Loucy (cell line): ENCODE measurements around the gene OR2A2.

ENCODE experiments used
- H2AFZ ChIP-seq: fragments of 200-600 bp; sonication (generic); 2 replicates; pipeline ENCODE4 v1.6.0; 2016; ENCODE audit warnings: antibody characterized with exemption, mild to moderate bottlenecking, low read length, moderate library complexity
- H3F3A ChIP-seq: fragments of 200-600 bp; 2 replicates; pipeline ENCODE4 v1.6.0; 2016; ENCODE audit warnings: antibody characterized with exemption, low read depth, mild to moderate bottlenecking
- H3K27me3 ChIP-seq: fragments of 200-600 bp; sonication (generic); 2 replicates; pipeline ENCODE4 v1.6.1; 2014; ENCODE audit warnings: low read length, mild to moderate bottlenecking; ENCODE audit not compliant: insufficient read depth, poor library complexity, severe bottlenecking
- H3K36me3 ChIP-seq: fragments of 200-600 bp; sonication (generic); 2 replicates; pipeline ENCODE4 v1.6.1; 2016; ENCODE audit warnings: low read length; ENCODE audit not compliant: insufficient read depth
- H3K4me1 ChIP-seq: fragments of 200-600 bp; sonication (generic); 2 replicates; pipeline ENCODE4 v1.5.1; 2014; ENCODE audit warnings: low read length, mild to moderate bottlenecking; ENCODE audit not compliant: insufficient read depth, poor library complexity, severe bottlenecking
- H3K4me2 ChIP-seq: fragments of 200-600 bp; sonication (generic); 2 replicates; pipeline ENCODE4 v1.6.0; 2014; ENCODE audit warnings: antibody characterized with exemption, low read length, low read depth, mild to moderate bottlenecking; ENCODE audit not compliant: poor library complexity, severe bottlenecking
- H3K4me3 ChIP-seq: fragments of 200-600 bp; sonication (generic); 2 replicates; pipeline ENCODE4 v1.5.1; 2014; ENCODE audit warnings: low read length, mild to moderate bottlenecking, mixed read lengths; ENCODE audit not compliant: poor library complexity, severe bottlenecking
- H3K79me2 ChIP-seq: fragments of 200-600 bp; sonication (generic); 2 replicates; pipeline ENCODE4 v1.6.1; 2014; ENCODE audit warnings: low read length; ENCODE audit not compliant: insufficient read depth
- H3K9ac ChIP-seq: fragments of 200-600 bp; sonication (generic); 2 replicates; pipeline ENCODE4 v1.6.0; 2014; ENCODE audit warnings: mild to moderate bottlenecking, low read depth, low read length, moderate library complexity; ENCODE audit not compliant: poor library complexity, severe bottlenecking
- H3K9me2 ChIP-seq: fragments of 200-600 bp; sonication (generic); replicated peaks from 2 replicates; pipeline ENCODE4 v1.6.1; 2016; ENCODE audit warnings: low read depth, low read length, mixed read lengths
- H3K9me3 ChIP-seq: fragments of 200-600 bp; sonication (generic); 2 replicates; pipeline ENCODE4 v1.6.1; 2014; ENCODE audit warnings: mild to moderate bottlenecking, antibody characterized with exemption, low read length, low read depth; ENCODE audit not compliant: insufficient read depth
- H4K20me1 ChIP-seq: fragments of 200-600 bp; sonication (generic); 2 replicates; pipeline ENCODE4 v1.6.0; 2014; ENCODE audit warnings: antibody characterized with exemption, low read length, mild to moderate bottlenecking; ENCODE audit not compliant: insufficient read depth, poor library complexity, severe bottlenecking
- EZH2phosphoT487 ChIP-seq: fragments of 200-600 bp; IDR thresholded peaks from 2 replicates; pipeline ENCODE4 v1.6.1; 2018; ENCODE audit warnings: antibody characterized with exemption, mild to moderate bottlenecking, moderate library complexity, borderline replicate concordance
- TF ChIP-seq, protein P1 (sequence below): fragments of 200-600 bp; sonication (generic); conservative IDR thresholded peaks from 2 replicates; pipeline ENCODE4 v1.5.1; 2014; ENCODE audit warnings: mild to moderate bottlenecking, antibody characterized with exemption, low read length

OR2A2 gene

DNA sequence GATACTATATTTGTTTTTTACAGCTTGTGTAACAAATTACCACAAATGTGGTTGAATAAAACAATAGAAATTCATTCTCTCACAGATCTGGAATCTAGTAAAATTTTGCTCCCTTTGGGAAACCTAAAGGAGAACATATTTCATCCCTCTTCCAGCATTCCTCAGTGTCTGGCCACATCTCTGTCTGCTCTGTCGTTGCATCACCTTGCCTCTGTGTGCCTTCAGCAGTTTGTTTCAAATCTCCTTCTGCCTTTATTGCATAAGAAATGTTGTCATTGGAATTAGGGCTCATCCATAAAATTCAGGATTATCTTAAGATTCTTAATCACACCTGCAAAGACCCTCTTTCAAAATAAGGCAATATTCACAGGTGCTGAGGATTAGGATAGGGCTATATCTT is 28.1 kb downstream of the OR2A2 start:
- no peaks in the 10 kb centered on the region for H3K36me3 ChIP-seq
- no peaks in the 10 kb centered on the region for H3K9me2 ChIP-seq
- H4K20me1 ChIP-seq, result no peaks in the 10 kb centered on the region
- H3K4me3 ChIP-seq, result no peak overlapping the region
- no peak overlapping the region for H2AFZ ChIP-seq
- H3K79me2 ChIP-seq, result no peaks in the 10 kb centered on the region
- no peaks in the 10 kb centered on the region for H3K4me1 ChIP-seq
- no peaks in the 10 kb centered on the region for H3K9me3 ChIP-seq
- no peaks in the 10 kb centered on the region for H3K27me3 ChIP-seq
- H3K9ac ChIP-seq, result no peak overlapping the region
- TF ChIP-seq EZH2phosphoT487, result no peak
- TF ChIP-seq, protein P1, sequence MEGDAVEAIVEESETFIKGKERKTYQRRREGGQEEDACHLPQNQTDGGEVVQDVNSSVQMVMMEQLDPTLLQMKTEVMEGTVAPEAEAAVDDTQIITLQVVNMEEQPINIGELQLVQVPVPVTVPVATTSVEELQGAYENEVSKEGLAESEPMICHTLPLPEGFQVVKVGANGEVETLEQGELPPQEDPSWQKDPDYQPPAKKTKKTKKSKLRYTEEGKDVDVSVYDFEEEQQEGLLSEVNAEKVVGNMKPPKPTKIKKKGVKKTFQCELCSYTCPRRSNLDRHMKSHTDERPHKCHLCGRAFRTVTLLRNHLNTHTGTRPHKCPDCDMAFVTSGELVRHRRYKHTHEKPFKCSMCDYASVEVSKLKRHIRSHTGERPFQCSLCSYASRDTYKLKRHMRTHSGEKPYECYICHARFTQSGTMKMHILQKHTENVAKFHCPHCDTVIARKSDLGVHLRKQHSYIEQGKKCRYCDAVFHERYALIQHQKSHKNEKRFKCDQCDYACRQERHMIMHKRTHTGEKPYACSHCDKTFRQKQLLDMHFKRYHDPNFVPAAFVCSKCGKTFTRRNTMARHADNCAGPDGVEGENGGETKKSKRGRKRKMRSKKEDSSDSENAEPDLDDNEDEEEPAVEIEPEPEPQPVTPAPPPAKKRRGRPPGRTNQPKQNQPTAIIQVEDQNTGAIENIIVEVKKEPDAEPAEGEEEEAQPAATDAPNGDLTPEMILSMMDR, result no peak
- no peaks in the 10 kb centered on the region for H3F3A ChIP-seq
- H3K4me2 ChIP-seq, result no peak overlapping the region

DNA sequence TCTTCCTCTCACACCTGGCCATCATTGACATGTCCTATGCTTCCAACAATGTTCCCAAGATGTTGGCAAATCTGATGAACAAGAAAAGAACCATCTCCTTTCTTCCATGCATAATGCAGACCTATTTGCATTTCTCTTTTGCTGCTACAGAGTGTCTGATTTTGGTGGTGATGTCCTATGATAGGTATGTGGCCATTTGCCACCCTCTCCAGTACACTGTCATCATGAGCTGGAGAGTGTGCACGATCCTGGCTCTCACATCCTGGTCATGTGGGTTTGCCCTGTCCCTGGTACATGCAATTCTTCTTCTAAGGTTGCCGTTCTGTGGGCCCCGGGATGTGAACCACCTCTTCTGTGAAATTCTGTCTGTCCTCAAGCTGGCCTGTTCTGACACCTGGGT is 32.8 kb downstream of the OR2A2 start:
- no peak overlapping the region for H3K9ac ChIP-seq
- H3K9me3 ChIP-seq, result no peaks in the 10 kb centered on the region
- no peaks in the 10 kb centered on the region for H3K9me2 ChIP-seq
- H3K27me3 ChIP-seq, result no peaks in the 10 kb centered on the region
- no peaks in the 10 kb centered on the region for H4K20me1 ChIP-seq
- H3K36me3 ChIP-seq, result no peaks in the 10 kb centered on the region
- H3K4me2 ChIP-seq, result no peak overlapping the region
- TF ChIP-seq, protein P1, result no peak
- no peak for TF ChIP-seq EZH2phosphoT487
- no peak overlapping the region for H2AFZ ChIP-seq
- H3F3A ChIP-seq, result no peaks in the 10 kb centered on the region
- H3K4me1 ChIP-seq, result no peaks in the 10 kb centered on the region
- no peak overlapping the region for H3K4me3 ChIP-seq
- H3K79me2 ChIP-seq, result no peaks in the 10 kb centered on the region

DNA sequence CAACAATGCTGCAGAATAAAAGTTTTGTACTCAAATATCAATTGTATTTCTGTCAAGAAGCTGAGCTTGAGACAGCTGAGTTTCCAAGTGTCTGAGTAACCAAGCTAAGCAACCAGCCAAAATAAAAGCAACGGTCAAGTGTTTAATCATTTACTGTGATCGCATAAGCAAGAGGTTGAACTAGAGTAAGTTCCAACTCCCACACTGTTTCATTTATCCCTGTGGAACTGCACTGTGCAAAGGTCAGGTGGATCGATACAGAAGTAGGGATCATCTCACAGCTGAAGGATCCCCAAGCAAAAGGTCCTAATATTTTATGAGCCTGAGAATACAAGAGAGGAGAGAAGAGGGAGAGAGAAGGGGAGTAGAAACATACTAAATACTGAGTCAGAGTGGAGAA is 35.0 kb downstream of the OR2A2 start:
- H4K20me1 ChIP-seq, result no peaks in the 10 kb centered on the region
- H3K9me2 ChIP-seq, result no peaks in the 10 kb centered on the region
- H3K4me3 ChIP-seq, result no peak overlapping the region
- no peaks in the 10 kb centered on the region for H3F3A ChIP-seq
- no peak overlapping the region for H3K9ac ChIP-seq
- H3K36me3 ChIP-seq, result no peaks in the 10 kb centered on the region
- no peaks in the 10 kb centered on the region for H3K9me3 ChIP-seq
- TF ChIP-seq, protein P1, result no peak
- no peak for TF ChIP-seq EZH2phosphoT487
- no peaks in the 10 kb centered on the region for H3K79me2 ChIP-seq
- no peak overlapping the region for H3K4me2 ChIP-seq
- no peak overlapping the region for H2AFZ ChIP-seq
- H3K4me1 ChIP-seq, result no peaks in the 10 kb centered on the region
- H3K27me3 ChIP-seq, result no peaks in the 10 kb centered on the region
